ENCODE results near the gene SLC44A5.
A peak's percentile ranks its signal among the peaks of the same experiment; 100 is the strongest.

The SLC44A5 gene

GRCh38 chr1:75615613-75616435, 4.9 kb upstream of the SLC44A5 start:
- H3K4me3 ChIP-seq (replicated peaks; ENCODE audit: low read depth, low read length) = peak overlapping the region; percentile 23; the same call in 1 of the 2 replicates
- no peak for TF ChIP-seq CTCF (IDR thresholded peaks at IDR 0.05; ENCODE audit: low read depth, low read length, missing control alignments)
- DNase-seq (ENCODE audit: extremely low read depth, low read depth) = no peak

- H3K4me3 ChIP-seq (replicated peaks; ENCODE audit: low read depth, low read length) = no peak overlapping the region
- no peak for TF ChIP-seq CTCF (IDR thresholded peaks at IDR 0.05; ENCODE audit: low read depth, low read length, missing control alignments)
- DNase-seq (ENCODE audit: extremely low read depth, low read depth) = no peak
Measured at GRCh38 chr1:75614399-75614756, 3.5 kb upstream of the SLC44A5 start.

- H3K4me3 ChIP-seq (replicated peaks; ENCODE audit: low read depth, low read length) = no peak overlapping the region
- no peak for DNase-seq (ENCODE audit: extremely low read depth, low read depth)
- TF ChIP-seq CTCF (IDR thresholded peaks at IDR 0.05; ENCODE audit: low read depth, low read length, missing control alignments) = no peak
Measured at GRCh38 chr1:75613916-75614315, 3.0 kb upstream of the SLC44A5 start.

GRCh38 chr1:75612976-75613375, 2.1 kb upstream of the SLC44A5 start:
- no peak for TF ChIP-seq CTCF (IDR thresholded peaks at IDR 0.05; ENCODE audit: low read depth, low read length, missing control alignments)
- DNase-seq (ENCODE audit: extremely low read depth, low read depth) = no peak
- H3K4me3 ChIP-seq (replicated peaks; ENCODE audit: low read depth, low read length) = no peak overlapping the region

- H3K4me3 ChIP-seq (replicated peaks; ENCODE audit: low read depth, low read length) = no peak overlapping the region
- TF ChIP-seq CTCF (IDR thresholded peaks at IDR 0.05; ENCODE audit: low read depth, low read length, missing control alignments) = no peak
Measured at GRCh38 chr1:75602486-75602885, 8.4 kb downstream of the SLC44A5 start.

GRCh38 chr1:75600781-75601180, 10.1 kb downstream of the SLC44A5 start:
- no peak for DNase-seq (ENCODE audit: extremely low read depth, low read depth)
- H3K4me3 ChIP-seq (replicated peaks; ENCODE audit: low read depth, low read length) = no peak overlapping the region
- TF ChIP-seq CTCF (IDR thresholded peaks at IDR 0.05; ENCODE audit: low read depth, low read length, missing control alignments) = no peak

More at GRCh38 chr1:75602486-75602885, 8.4 kb downstream of the SLC44A5 start:
- DNase-seq (ENCODE audit: extremely low read depth, low read depth) = no peak

Measured in HFF-Myc (cell line).